ENCODE results near the gene FNIP2.
"Not testable (repeated sequence)": the region's sequence is repeated elsewhere in the genome, so short reads cannot be mapped to it uniquely, and the experiment has no call there.

The FNIP2 gene

GRCh38 chr4:158927774-158928173 lies 158.9 kb downstream of the FNIP2 start:
- not testable (repeated sequence) for DNase-seq

- DNase-seq, result no peak
Measured at GRCh38 chr4:158929939-158930638, 161.3 kb downstream of the FNIP2 start.

- no peak for DNase-seq
Measured at GRCh38 chr4:158930639-158930972, 161.8 kb downstream of the FNIP2 start.

- no peak for DNase-seq
Measured at GRCh38 chr4:158933236-158933635, 164.4 kb downstream of the FNIP2 start.

GRCh38 chr4:158934996-158935669 lies 166.3 kb downstream of the FNIP2 start:
- DNase-seq, result no peak

- no peak for DNase-seq
Measured at GRCh38 chr4:158936238-158936637, 167.4 kb downstream of the FNIP2 start.

GRCh38 chr4:158938220-158939044 lies 169.6 kb downstream of the FNIP2 start:
- no peak for DNase-seq

GRCh38 chr4:158940271-158940670 lies 171.4 kb downstream of the FNIP2 start:
- DNase-seq, result no peak

GRCh38 chr4:158941321-158941720 lies 172.5 kb downstream of the FNIP2 start:
- DNase-seq, result no peak

- DNase-seq, result no peak
Measured at GRCh38 chr4:158941895-158942294, 173.1 kb downstream of the FNIP2 start.

- DNase-seq, result no peak
Measured at GRCh38 chr4:158945529-158946108, 176.8 kb downstream of the FNIP2 start.

GRCh38 chr4:158946825-158947224 lies 178.0 kb downstream of the FNIP2 start:
- DNase-seq, result no peak

GRCh38 chr4:158948071-158948470 lies 179.2 kb downstream of the FNIP2 start:
- no peak for DNase-seq

GRCh38 chr4:158949099-158949498 lies 180.3 kb downstream of the FNIP2 start:
- DNase-seq, result no peak

- DNase-seq, result not testable (repeated sequence)
Measured at GRCh38 chr4:158952221-158952774, 183.5 kb downstream of the FNIP2 start.

- not testable (repeated sequence) for DNase-seq
Measured at GRCh38 chr4:158956345-158956744, 187.5 kb downstream of the FNIP2 start.

- not testable (repeated sequence) for DNase-seq
Measured at GRCh38 chr4:158956918-158957317, 188.1 kb downstream of the FNIP2 start.

Measured in T1000 (cell line).